GM08714 (cell line): ENCODE results near the gene CPLX3.

ENCODE experiments used
- H3K4me3 ChIP-seq: fragments of 200-500 bp; sonication (Bioruptor generic); 2 replicates; pipeline ENCODE4 v1.5.1; 2014; ENCODE audit warnings: mild to moderate bottlenecking, low read length, inconsistent platforms
- ZNF274 ChIP-seq: IDR thresholded peaks from 2 replicates; pipeline ENCODE4 v1.6.1; 2012; ENCODE audit warnings: mild to moderate bottlenecking, low read depth, low read length

CPLX3 gene

GRCh38 chr15:74784426-74785193, 41.8 kb upstream of the CPLX3 start:
- TF ChIP-seq ZNF274, result no peak
- H3K4me3 ChIP-seq, result peak overlapping the region; percentile 93; the same call in 1 of the 2 replicates

- no peak for TF ChIP-seq ZNF274
- peak overlapping the region; percentile 93; the same call in 1 of the 2 replicates for H3K4me3 ChIP-seq
These were observed 41.0 kb upstream of the CPLX3 start for GRCh38 chr15:74785194-74786032.

GRCh38 chr15:74786081-74786480, 40.3 kb upstream of the CPLX3 start:
- peak overlapping the region; percentile 93; the same call in 1 of the 2 replicates for H3K4me3 ChIP-seq

GRCh38 chr15:74786551-74787165, 39.8 kb upstream of the CPLX3 start:
- H3K4me3 ChIP-seq, result peak overlapping the region; percentile 93; the same call in 1 of the 2 replicates
- no peak for TF ChIP-seq ZNF274

- TF ChIP-seq ZNF274, result no peak
- peak overlapping the region; percentile 93; the same call in 1 of the 2 replicates for H3K4me3 ChIP-seq
These were observed 39.0 kb upstream of the CPLX3 start for GRCh38 chr15:74787251-74788041.

- TF ChIP-seq ZNF274, result no peak
- peak overlapping the region; percentile 65; the same call in 1 of the 2 replicates for H3K4me3 ChIP-seq
These were observed 38.3 kb upstream of the CPLX3 start for GRCh38 chr15:74788042-74788682.

- TF ChIP-seq ZNF274, result no peak
- peak overlapping the region; percentile 65; the same call in 1 of the 2 replicates for H3K4me3 ChIP-seq
These were observed 37.7 kb upstream of the CPLX3 start for GRCh38 chr15:74788683-74789151.

GRCh38 chr15:74789171-74789631, 37.2 kb upstream of the CPLX3 start:
- peak overlapping the region; percentile 65; the same call in 1 of the 2 replicates for H3K4me3 ChIP-seq

GRCh38 chr15:74789741-74790079, 36.7 kb upstream of the CPLX3 start:
- no peak for TF ChIP-seq ZNF274
- peak overlapping the region; percentile 65; the same call in 1 of the 2 replicates for H3K4me3 ChIP-seq

More at GRCh38 chr15:74789171-74789631, 37.2 kb upstream of the CPLX3 start:
- no peak for TF ChIP-seq ZNF274

GRCh38 chr15:74790080-74790916, 36.1 kb upstream of the CPLX3 start:
- no peak for TF ChIP-seq ZNF274
- peak overlapping the region; percentile 65; the same call in 1 of the 2 replicates for H3K4me3 ChIP-seq

GRCh38 chr15:74791007-74791406, 35.4 kb upstream of the CPLX3 start:
- no peak overlapping the region; the same call in 1 of the 2 replicates for H3K4me3 ChIP-seq
- no peak for TF ChIP-seq ZNF274

- H3K4me3 ChIP-seq, result no peak overlapping the region
- TF ChIP-seq ZNF274, result no peak
These were observed 34.8 kb upstream of the CPLX3 start for GRCh38 chr15:74791667-74792066.
